ENCODE results near the gene GABBR2.

DNA sequence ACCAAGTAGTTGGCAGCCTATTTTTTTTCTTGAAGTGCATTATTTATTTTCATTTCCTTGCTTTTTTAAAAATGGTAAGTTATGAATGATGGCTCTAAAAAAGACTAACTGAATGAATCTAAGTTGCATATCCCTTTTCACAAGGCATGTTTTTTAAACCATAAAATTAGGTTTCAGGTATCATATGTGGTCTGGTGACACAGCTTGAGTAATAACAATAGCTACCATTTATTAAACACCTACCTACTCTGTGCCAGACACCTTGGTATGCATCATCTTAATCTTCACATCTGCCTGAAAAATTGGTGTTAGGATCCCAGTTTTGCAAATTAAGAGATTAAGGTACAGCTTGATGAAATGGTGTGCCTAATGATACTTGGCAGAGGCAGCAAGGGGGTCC lies 4.3 kb upstream of the GABBR2 start:
- TF ChIP-seq, protein P1, sequence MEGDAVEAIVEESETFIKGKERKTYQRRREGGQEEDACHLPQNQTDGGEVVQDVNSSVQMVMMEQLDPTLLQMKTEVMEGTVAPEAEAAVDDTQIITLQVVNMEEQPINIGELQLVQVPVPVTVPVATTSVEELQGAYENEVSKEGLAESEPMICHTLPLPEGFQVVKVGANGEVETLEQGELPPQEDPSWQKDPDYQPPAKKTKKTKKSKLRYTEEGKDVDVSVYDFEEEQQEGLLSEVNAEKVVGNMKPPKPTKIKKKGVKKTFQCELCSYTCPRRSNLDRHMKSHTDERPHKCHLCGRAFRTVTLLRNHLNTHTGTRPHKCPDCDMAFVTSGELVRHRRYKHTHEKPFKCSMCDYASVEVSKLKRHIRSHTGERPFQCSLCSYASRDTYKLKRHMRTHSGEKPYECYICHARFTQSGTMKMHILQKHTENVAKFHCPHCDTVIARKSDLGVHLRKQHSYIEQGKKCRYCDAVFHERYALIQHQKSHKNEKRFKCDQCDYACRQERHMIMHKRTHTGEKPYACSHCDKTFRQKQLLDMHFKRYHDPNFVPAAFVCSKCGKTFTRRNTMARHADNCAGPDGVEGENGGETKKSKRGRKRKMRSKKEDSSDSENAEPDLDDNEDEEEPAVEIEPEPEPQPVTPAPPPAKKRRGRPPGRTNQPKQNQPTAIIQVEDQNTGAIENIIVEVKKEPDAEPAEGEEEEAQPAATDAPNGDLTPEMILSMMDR (IDR thresholded peaks at IDR 0.05), result no peak
- TF ChIP-seq POLR2A (IDR thresholded peaks at IDR 0.05), result no peak

All from right lobe of liver (tissue), 4 donors.